Endothelial cell of umbilical vein (primary cell): ENCODE data around the gene MYO9A. TPM values are rescaled to one million over a fixed set of nuclear protein-coding genes. Genes with fewer than 3 reads are reported as not detected.

Source experiments
- BruUV-seq: library from RNA; stranded (reverse); fragments of 400-500 nt; replicated peaks from 2 replicates; lab custom pipeline; 2021; lab: Mats Ljungman, UMichigan
- CTCF ChIA-PET: fragments of 300-600, 350-600 bp; sonication (Branson Sonifier 250); formaldehyde crosslinking; loops from one replicate; lab custom pipeline; 2021; ENCODE audit warnings: antibody characterized with exemption, inconsistent platforms; lab: Charles Lee
- POLR2A ChIA-PET: fragments of 300-600, 350-600 bp; sonication (Branson Sonifier 250); formaldehyde crosslinking; loops from one replicate; lab custom pipeline; 2021; ENCODE audit warnings: antibody characterized with exemption, inconsistent platforms; lab: Charles Lee
- DNase-seq: peaks from one replicate; pipeline ENCODE4 v3.0.0-alpha.2; 2011; ENCODE audit warnings: low read depth, low spot score
- FAIRE-seq: peaks from 2 replicates; lab custom pipeline; 2011; peaks lifted over from hg19 to GRCh38; lab: Jason Lieb, UNC
- H2AFZ ChIP-seq: 2 replicates; pipeline ENCODE4 v1.6.0; 2012; ENCODE audit warnings: low read depth, low read length, control low read depth, inconsistent platforms
- H3K27ac ChIP-seq: 2 replicates; pipeline ENCODE4 v1.5.1; 2011; ENCODE audit warnings: low read depth, mild to moderate bottlenecking, control low read depth, low read length, moderate library complexity; ENCODE audit not compliant: insufficient read depth
- H3K27me3 ChIP-seq, 2 experiments: 2 replicates each; pipeline versions ENCODE4 v1.6.0 to v1.6.1; 2011; ENCODE audit warnings: low read length in 2 of 2, mixed read lengths in 1 of 2; ENCODE audit not compliant: control insufficient read depth in 2 of 2, insufficient read depth in 2 of 2
- H3K36me3 ChIP-seq, 2 experiments: 2 replicates in 1 of 2; 3 replicates in 1 of 2; pipeline ENCODE4 v1.5.1; 2011; ENCODE audit warnings: low read length in 2 of 2, mild to moderate bottlenecking in 1 of 2, moderate library complexity in 1 of 2; ENCODE audit not compliant: control insufficient read depth in 2 of 2, insufficient read depth in 2 of 2; ENCODE audit errors: extremely low read depth in 1 of 2
- H3K4me1 ChIP-seq: 3 replicates; pipeline ENCODE4 v1.5.1; 2011; ENCODE audit warnings: mild to moderate bottlenecking, low read length; ENCODE audit not compliant: control insufficient read depth, insufficient read depth; ENCODE audit errors: extremely low read depth
- H3K4me2 ChIP-seq: 2 replicates; pipeline ENCODE4 v1.6.1; 2011; ENCODE audit warnings: low read length, control low read depth, mixed read lengths; ENCODE audit not compliant: insufficient read depth
- H3K4me3 ChIP-seq, 3 experiments: fragments of 200-600 bp in 1 of 3; sonication (generic), shearing (Covaris generic) in 1 of 3; replicated peaks in 1 of 3; 2 replicates each; pipeline ENCODE4 v1.5.1; 2011 to 2016; ENCODE audit warnings: control low read depth in 3 of 3, low read length in 3 of 3, mild to moderate bottlenecking in 2 of 3, inconsistent platforms in 1 of 3, low read depth in 1 of 3, moderate library complexity in 1 of 3; ENCODE audit not compliant: insufficient read depth in 1 of 3
- H3K79me2 ChIP-seq: 2 replicates; pipeline ENCODE4 v1.6.0; 2012; ENCODE audit warnings: low read length, inconsistent platforms; ENCODE audit not compliant: control insufficient read depth, insufficient read depth
- H3K9ac ChIP-seq: replicated peaks from 2 replicates; pipeline ENCODE3; 2011; ENCODE audit warnings: low read length, control low read depth; ENCODE audit not compliant: insufficient read depth; ENCODE audit errors: extremely low read depth
- H3K9me1 ChIP-seq: replicated peaks from 3 replicates; pipeline ENCODE4 v1.6.0; 2011; ENCODE audit warnings: mild to moderate bottlenecking, low read length; ENCODE audit not compliant: control insufficient read depth, insufficient read depth; ENCODE audit errors: extremely low read depth
- H3K9me3 ChIP-seq: replicated peaks from 2 replicates; pipeline ENCODE4 v1.5.1; 2012; ENCODE audit warnings: low read length, inconsistent platforms; ENCODE audit not compliant: control insufficient read depth, insufficient read depth
- H4K20me1 ChIP-seq: replicated peaks from 2 replicates; pipeline ENCODE3; 2011; ENCODE audit warnings: mild to moderate bottlenecking, low read length; ENCODE audit not compliant: control insufficient read depth, insufficient read depth; ENCODE audit errors: extremely low read depth
- EZH2 ChIP-seq: IDR thresholded peaks from 2 replicates; pipeline ENCODE4 v1.6.1; 2012; ENCODE audit warnings: borderline replicate concordance, low read depth, mild to moderate bottlenecking, moderate library complexity, low read length, inconsistent platforms; ENCODE audit not compliant: severe bottlenecking
- GATA2 ChIP-seq: IDR thresholded peaks from 2 replicates; pipeline ENCODE4 v1.7.0; 2011; ENCODE audit warnings: low read depth, mild to moderate bottlenecking, moderate library complexity, mixed read lengths, low read length; ENCODE audit not compliant: insufficient read length, insufficient read depth
- JUN ChIP-seq: IDR thresholded peaks from 2 replicates; pipeline ENCODE4 v1.6.1; 2011; ENCODE audit warnings: borderline replicate concordance, low read depth; ENCODE audit not compliant: insufficient read length, insufficient read depth
- MYC ChIP-seq: IDR thresholded peaks from one replicate; pipeline ENCODE4 v1.6.1; 2011; ENCODE audit warnings: mild to moderate bottlenecking, low read depth, low read length
- POLR2A ChIP-seq: IDR thresholded peaks from 2 replicates; pipeline ENCODE4 v1.6.1; 2012; ENCODE audit warnings: low read depth, mild to moderate bottlenecking, control low read depth, low read length
- POLR2AphosphoS5 ChIP-seq: IDR thresholded peaks from 2 replicates; pipeline ENCODE4 v1.6.1; 2012; ENCODE audit warnings: low read depth, mild to moderate bottlenecking, control low read depth, low read length, moderate library complexity; ENCODE audit not compliant: insufficient read depth
- dilution Hi-C: fragments of 300-500 bp; cut with MboI; formaldehyde crosslinking; loops from one replicate; pipeline ENCODE4 v1.15.0; 2019; ENCODE audit warnings: low sequenced_read_pairs; ENCODE audit not compliant: extremely low pct_ligation_motif_present
- intact Hi-C: fragments of 100-400 bp; cut with micrococcal nuclease; formaldehyde crosslinking; loops from one replicate; pipeline ENCODE4 v1.10.0; 2022
- polyA plus RNA-seq, 4 experiments: library from polyadenylated mRNA; depleted of rRNA in 3 of 4; stranded (reverse) in 3 of 4; unstranded in 1 of 4; fragments of >200 nt; gene quantifications; 2 replicates each; pipeline versions ENCODE4 v1.2.1 to v1.2.3, GENCODE V29; 2011 to 2012; ENCODE audit warnings: missing spikeins in 1 of 4
- total RNA-seq: library from RNA; stranded (reverse); gene quantifications from 2 replicates; pipeline ENCODE4 v1.2.3, GENCODE V29; 2021
- TF ChIP-seq, protein P1 (sequence below): IDR thresholded peaks from 2 replicates; pipeline ENCODE4 v1.6.1; 2011; ENCODE audit not compliant: insufficient read depth, insufficient read length

The MYO9A gene
- total and polyA plus RNA-seq, 2 donors (not counting 3 experiments of a cell fraction or from before 2014, with no cell fraction given), result 6.4 to 30.3 TPM

DNA sequence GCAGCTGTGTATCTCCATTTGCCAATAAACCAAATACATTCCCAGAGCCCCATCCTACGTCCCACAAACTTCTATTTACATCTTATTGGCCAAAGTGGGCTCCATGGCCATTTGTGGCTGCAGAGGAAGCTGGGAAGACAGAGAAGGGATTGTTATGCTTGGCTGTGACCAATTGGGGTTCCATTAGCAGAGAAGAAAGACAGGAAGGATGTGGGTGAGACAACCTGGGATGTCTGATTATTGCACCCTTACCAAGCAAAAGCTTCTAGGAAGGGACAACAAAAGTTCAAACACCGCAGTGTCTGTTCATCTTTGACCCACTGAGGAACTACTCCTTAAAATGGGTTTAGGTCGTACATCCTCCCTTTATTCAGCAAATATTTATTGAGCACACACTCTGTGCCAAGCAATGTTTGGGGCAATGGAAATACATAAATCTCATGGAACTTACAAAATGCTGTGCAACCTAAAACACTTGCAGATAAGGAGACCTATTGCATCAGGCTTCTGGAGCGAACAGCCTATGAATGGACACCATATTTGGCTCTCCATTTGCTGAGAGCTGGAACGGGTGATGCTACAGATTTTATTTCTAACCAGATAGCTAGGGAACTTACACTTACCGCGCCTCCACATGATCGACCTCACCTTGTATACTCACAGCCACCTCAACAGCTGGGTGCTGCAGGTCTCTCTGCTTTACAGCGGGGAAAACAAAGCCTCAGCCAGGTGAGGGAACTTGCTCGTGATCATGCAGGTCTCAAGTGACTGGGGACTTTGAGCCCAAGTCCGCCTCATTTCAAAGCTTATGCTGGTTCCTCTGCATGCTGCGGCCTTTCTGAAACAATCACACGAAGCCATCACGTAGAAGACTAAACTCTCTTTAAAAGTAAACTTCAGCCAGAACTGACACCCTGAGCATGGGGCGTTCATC, 329.0 kb downstream of the MYO9A start:
- CTCF ChIA-PET, result interaction anchor here (0.7 to 4.1 kb wide), 7 partner anchors 9 to 345 kb away, joined by 3 to 26 read pairs (median 5); no protein-coding TSS in a partner anchor
- dilution Hi-C loops (no loop called here), intact Hi-C loops (no loop called here)
- Histone ChIP-seq H3K4me3 (no peak overlapping the region), H4K20me1 (no peaks in the 10 kb centered on the region), H3K4me2 (peak overlapping the region; percentile 32), H3K4me1 (peaks cover 47% of the 10 kb centered on the region), H2AFZ (peak overlapping the region; percentile 4), H3K27ac (peak overlapping the region; percentile 34), H3K9ac (no peak overlapping the region), H3K27me3 (no peaks in the 10 kb centered on the region), H3K79me2 (no peaks in the 10 kb centered on the region), H3K36me3 (no peaks in the 10 kb centered on the region), H3K9me1 (no peaks in the 10 kb centered on the region), H3K9me3 (no peaks in the 10 kb centered on the region)
- FAIRE-seq (peak; percentile 85), DNase-seq (peak; percentile 59)
- BruUV-seq, result no TSS peak
- POLR2A ChIA-PET, result interaction anchor here (0.9 kb wide), 1 partner anchor 36 kb away, joined by 3 read pairs; no protein-coding TSS in a partner anchor
- TF ChIP-seq GATA2, result peak; percentile 57
- peak; percentile 20 for TF ChIP-seq JUN
- TF ChIP-seq MYC, result no peak
- peak; percentile 22 for TF ChIP-seq POLR2AphosphoS5

DNA sequence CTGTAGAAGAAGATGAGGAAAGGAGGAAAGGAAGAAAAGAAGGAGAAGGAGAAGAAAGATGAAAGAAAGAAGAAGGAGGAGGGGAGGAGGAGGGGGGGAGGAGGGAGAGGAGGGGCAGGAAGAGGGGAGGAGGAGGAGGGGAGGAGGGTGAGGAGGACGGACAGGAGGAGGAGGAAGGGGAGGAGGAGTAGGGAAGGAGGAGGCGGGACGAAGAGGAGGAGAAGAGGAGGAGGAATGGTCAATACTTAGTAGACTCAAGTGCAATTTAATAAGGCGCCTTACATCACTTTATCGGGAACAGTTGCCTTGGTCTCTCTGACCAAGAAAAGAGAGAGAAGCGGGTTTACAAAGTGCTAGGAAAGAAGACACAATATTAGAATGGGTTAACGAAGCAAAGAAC, 331.3 kb downstream of the MYO9A start:
- H4K20me1 ChIP-seq, result no peaks in the 10 kb centered on the region
- H3K4me2 ChIP-seq, result no peak overlapping the region
- ChIA-PET POLR2A (no interaction called here), CTCF (interaction anchor here (3.3 kb wide), 1 partner anchor 34 kb away, joined by 26 read pairs; no protein-coding TSS in a partner anchor)
- FAIRE-seq (no peak), DNase-seq (no peak)
- H3K27me3 ChIP-seq, result no peaks in the 10 kb centered on the region
- H3K9me1 ChIP-seq, result no peaks in the 10 kb centered on the region
- H3K9ac ChIP-seq, result no peak overlapping the region
- TF ChIP-seq, protein P1, sequence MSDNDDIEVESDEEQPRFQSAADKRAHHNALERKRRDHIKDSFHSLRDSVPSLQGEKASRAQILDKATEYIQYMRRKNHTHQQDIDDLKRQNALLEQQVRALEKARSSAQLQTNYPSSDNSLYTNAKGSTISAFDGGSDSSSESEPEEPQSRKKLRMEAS, result no peak
- TF ChIP-seq POLR2A, result no peak
- no peak for TF ChIP-seq EZH2
- TF ChIP-seq GATA2, result no peak
- no peak for TF ChIP-seq POLR2AphosphoS5
- no peak for TF ChIP-seq MYC
- no peak for TF ChIP-seq JUN
- peaks cover 40% of the 10 kb centered on the region for H3K4me1 ChIP-seq
- dilution Hi-C loops, result no loop called here
- no peak overlapping the region for H2AFZ ChIP-seq
- H3K79me2 ChIP-seq, result no peaks in the 10 kb centered on the region
- intact Hi-C loops, result no loop called here
- no peak overlapping the region for H3K27ac ChIP-seq
- no peak overlapping the region for H3K4me3 ChIP-seq
- H3K36me3 ChIP-seq, result no peaks in the 10 kb centered on the region
- no TSS peak for BruUV-seq
- H3K9me3 ChIP-seq, result no peaks in the 10 kb centered on the region
